Memory B cell (primary cell): ENCODE results near the gene RTF2.
A peak's percentile ranks its signal among the peaks of the same experiment; 100 is the strongest.

ENCODE experiments used
- ATAC-seq: fragments of 150-1000 bp; cut with Tn5 transposase; 2 replicates; pipeline ENCODE4 v1.10.0; 2021; ENCODE audit warnings: low read depth, mild to moderate bottlenecking, moderate library complexity
- DNase-seq, 2 donors: peaks; one replicate each; pipeline ENCODE4 v3.0.0; 2022; ENCODE audit warnings: low spot score in 2 of 2
- H3K27ac Mint-ChIP-seq: one replicate; pipeline ENCODE4 v1.8.0; 2022; ENCODE audit warnings: mild to moderate bottlenecking, moderate library complexity, mixed read lengths
- H3K27me3 Mint-ChIP-seq: one replicate; pipeline ENCODE4 v1.8.0; 2022; ENCODE audit warnings: mixed read lengths
- H3K36me3 Mint-ChIP-seq: one replicate; pipeline ENCODE4 v1.8.0; 2022; ENCODE audit warnings: mild to moderate bottlenecking, mixed read lengths
- H3K4me1 Mint-ChIP-seq: one replicate; pipeline ENCODE4 v1.8.0; 2022; ENCODE audit warnings: mixed read lengths
- H3K4me3 Mint-ChIP-seq: one replicate; pipeline ENCODE4 v1.8.0; 2022; ENCODE audit warnings: mild to moderate bottlenecking, moderate library complexity, mixed read lengths
- H3K9me3 Mint-ChIP-seq: one replicate; pipeline ENCODE4 v1.8.0; 2022; ENCODE audit warnings: mixed read lengths

RTF2 gene

DNA sequence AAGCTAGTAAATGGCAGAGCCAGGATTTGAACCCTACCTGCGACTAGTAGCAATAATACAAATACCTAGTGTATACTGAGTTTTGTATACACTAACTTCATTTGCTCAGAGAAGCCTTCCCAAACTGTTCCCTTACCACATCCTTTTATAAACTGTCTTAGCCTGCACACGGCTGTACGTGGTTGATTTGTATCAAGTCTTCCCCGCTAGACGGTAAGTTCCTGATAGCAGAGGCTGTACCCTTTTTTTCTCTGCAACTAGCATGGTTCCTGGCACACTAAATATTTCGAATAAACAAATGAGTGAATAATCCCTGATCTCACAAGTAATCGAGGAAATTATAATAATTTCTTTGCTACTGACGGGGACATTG lies 636 bp downstream of the RTF2 start:
- peak overlapping the region; percentile 97 for H3K4me3 Mint-ChIP-seq
- H3K27me3 Mint-ChIP-seq: no peaks in the 10 kb centered on the region
- H3K9me3 Mint-ChIP-seq: no peaks in the 10 kb centered on the region
- H3K4me1 Mint-ChIP-seq: peaks cover 20% of the 10 kb centered on the region
- DNase-seq (no peak), ATAC-seq (no peak)
- peak overlapping the region; percentile 97 for H3K27ac Mint-ChIP-seq
- peaks cover 12% of the 10 kb centered on the region for H3K36me3 Mint-ChIP-seq

GRCh38 chr20:56483970-56484369 lies 15.5 kb downstream of the RTF2 start:
- ATAC-seq (peak; percentile 89), DNase-seq (no peak)
- H3K9me3 Mint-ChIP-seq: no peaks in the 10 kb centered on the region
- no peak overlapping the region for H3K4me3 Mint-ChIP-seq
- H3K27ac Mint-ChIP-seq: peak overlapping the region; percentile 83
- H3K36me3 Mint-ChIP-seq: peaks cover 52% of the 10 kb centered on the region
- H3K27me3 Mint-ChIP-seq: no peaks in the 10 kb centered on the region
- peaks cover 15% of the 10 kb centered on the region for H3K4me1 Mint-ChIP-seq

DNA sequence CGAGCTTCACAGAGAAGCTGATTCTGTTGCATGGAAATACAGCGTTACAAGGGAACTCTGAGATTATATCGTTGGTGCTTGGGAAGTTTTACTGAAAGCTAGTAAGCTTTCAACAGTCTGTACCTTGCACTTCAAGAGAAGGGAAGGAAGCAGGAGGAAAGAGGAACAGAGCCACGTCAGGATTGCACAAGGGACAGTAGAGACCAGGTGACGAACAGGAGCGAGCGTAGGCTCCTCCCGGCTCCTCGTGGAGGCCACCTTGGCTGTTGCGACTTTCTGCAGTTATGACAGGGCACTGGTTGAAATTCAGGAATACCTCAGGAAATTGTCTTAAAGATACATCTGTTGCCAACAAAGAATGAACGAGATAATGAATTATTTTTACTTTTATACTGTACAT lies 18.8 kb downstream of the RTF2 start:
- peaks cover 47% of the 10 kb centered on the region for H3K36me3 Mint-ChIP-seq
- no peaks in the 10 kb centered on the region for H3K9me3 Mint-ChIP-seq
- no peak overlapping the region for H3K4me3 Mint-ChIP-seq
- peaks cover 17% of the 10 kb centered on the region for H3K4me1 Mint-ChIP-seq
- no peak for ATAC-seq
- no peak overlapping the region for H3K27ac Mint-ChIP-seq
- H3K27me3 Mint-ChIP-seq: no peaks in the 10 kb centered on the region
- DNase-seq: no peak

DNA sequence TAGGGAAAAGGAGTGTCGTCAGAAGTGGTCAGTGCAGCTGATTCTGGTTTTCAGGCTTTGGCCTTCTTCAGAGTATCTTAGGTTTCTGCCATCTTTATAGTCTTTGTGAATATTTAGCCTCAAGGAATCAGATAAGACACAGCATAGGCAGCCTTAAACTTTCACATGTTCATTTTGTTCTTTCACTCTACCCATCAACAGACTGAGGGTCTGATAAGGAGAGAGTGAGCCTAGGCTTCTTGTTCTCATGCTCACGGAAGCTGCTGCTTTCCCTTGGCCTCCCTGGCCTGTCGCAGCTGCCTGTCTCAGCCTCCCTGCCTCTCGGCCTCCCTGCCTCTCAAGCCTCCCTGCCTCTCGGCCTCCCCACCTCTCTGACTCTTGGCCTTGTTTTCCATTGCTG lies 20.1 kb downstream of the RTF2 start:
- no peak for ATAC-seq
- H3K4me3 Mint-ChIP-seq: no peak overlapping the region
- H3K4me1 Mint-ChIP-seq: peaks cover 16% of the 10 kb centered on the region
- no peak for DNase-seq
- no peaks in the 10 kb centered on the region for H3K27me3 Mint-ChIP-seq
- H3K36me3 Mint-ChIP-seq: peaks cover 45% of the 10 kb centered on the region
- H3K27ac Mint-ChIP-seq: no peak overlapping the region
- no peaks in the 10 kb centered on the region for H3K9me3 Mint-ChIP-seq

GRCh38 chr20:56501116-56501515 lies 32.7 kb downstream of the RTF2 start:
- no peak for ATAC-seq
- no peak overlapping the region for H3K4me3 Mint-ChIP-seq
- H3K9me3 Mint-ChIP-seq: peaks cover 5% of the 10 kb centered on the region
- no peaks in the 10 kb centered on the region for H3K4me1 Mint-ChIP-seq
- H3K27ac Mint-ChIP-seq: no peak overlapping the region
- DNase-seq: no peak
- no peaks in the 10 kb centered on the region for H3K27me3 Mint-ChIP-seq
- peaks cover 19% of the 10 kb centered on the region for H3K36me3 Mint-ChIP-seq

- DNase-seq (no peak), ATAC-seq (no peak)
- H3K27ac Mint-ChIP-seq: no peak overlapping the region
- H3K36me3 Mint-ChIP-seq: peaks cover 10% of the 10 kb centered on the region
- peaks cover 2% of the 10 kb centered on the region for H3K4me1 Mint-ChIP-seq
- no peaks in the 10 kb centered on the region for H3K9me3 Mint-ChIP-seq
- H3K27me3 Mint-ChIP-seq: no peaks in the 10 kb centered on the region
- no peak overlapping the region for H3K4me3 Mint-ChIP-seq
These were observed 35.5 kb downstream of the RTF2 start for GRCh38 chr20:56503916-56504315.

- no peak overlapping the region for H3K27ac Mint-ChIP-seq
- H3K36me3 Mint-ChIP-seq: peaks cover 11% of the 10 kb centered on the region
- H3K4me1 Mint-ChIP-seq: peaks cover 2% of the 10 kb centered on the region
- H3K4me3 Mint-ChIP-seq: no peak overlapping the region
- ATAC-seq (no peak), DNase-seq (no peak)
- no peaks in the 10 kb centered on the region for H3K27me3 Mint-ChIP-seq
- H3K9me3 Mint-ChIP-seq: no peaks in the 10 kb centered on the region
These were observed 36.1 kb downstream of the RTF2 start for GRCh38 chr20:56504373-56505005.

DNA sequence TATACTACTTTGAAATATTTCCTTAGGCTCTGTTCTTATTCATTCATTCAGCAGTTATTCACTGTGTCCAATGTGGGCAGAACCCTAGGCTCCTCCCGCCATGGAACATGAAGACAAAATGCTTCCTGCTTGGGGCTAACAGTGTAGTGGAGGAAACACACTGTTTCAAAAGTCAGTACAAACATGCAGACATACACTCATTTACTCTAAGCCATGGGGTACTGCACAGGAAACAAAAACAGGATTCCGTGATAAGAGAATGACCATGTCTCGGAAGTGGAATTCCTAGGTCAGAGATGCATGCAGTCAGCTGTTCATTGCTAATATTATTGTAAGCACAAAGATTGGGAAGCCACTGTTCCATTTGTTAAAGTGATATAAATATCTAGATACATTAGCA lies 37.7 kb downstream of the RTF2 start:
- Mint-ChIP-seq H3K36me3 (peaks cover 11% of the 10 kb centered on the region), H3K4me1 (peaks cover 2% of the 10 kb centered on the region), H3K27ac (no peak overlapping the region), H3K27me3 (no peaks in the 10 kb centered on the region), H3K9me3 (no peaks in the 10 kb centered on the region), H3K4me3 (no peak overlapping the region)
- DNase-seq (no peak), ATAC-seq (no peak)

GRCh38 chr20:56511926-56512325 lies 43.5 kb downstream of the RTF2 start:
- Mint-ChIP-seq H3K4me3 (no peak overlapping the region), H3K36me3 (peaks cover 38% of the 10 kb centered on the region)
- ATAC-seq: no peak

DNA sequence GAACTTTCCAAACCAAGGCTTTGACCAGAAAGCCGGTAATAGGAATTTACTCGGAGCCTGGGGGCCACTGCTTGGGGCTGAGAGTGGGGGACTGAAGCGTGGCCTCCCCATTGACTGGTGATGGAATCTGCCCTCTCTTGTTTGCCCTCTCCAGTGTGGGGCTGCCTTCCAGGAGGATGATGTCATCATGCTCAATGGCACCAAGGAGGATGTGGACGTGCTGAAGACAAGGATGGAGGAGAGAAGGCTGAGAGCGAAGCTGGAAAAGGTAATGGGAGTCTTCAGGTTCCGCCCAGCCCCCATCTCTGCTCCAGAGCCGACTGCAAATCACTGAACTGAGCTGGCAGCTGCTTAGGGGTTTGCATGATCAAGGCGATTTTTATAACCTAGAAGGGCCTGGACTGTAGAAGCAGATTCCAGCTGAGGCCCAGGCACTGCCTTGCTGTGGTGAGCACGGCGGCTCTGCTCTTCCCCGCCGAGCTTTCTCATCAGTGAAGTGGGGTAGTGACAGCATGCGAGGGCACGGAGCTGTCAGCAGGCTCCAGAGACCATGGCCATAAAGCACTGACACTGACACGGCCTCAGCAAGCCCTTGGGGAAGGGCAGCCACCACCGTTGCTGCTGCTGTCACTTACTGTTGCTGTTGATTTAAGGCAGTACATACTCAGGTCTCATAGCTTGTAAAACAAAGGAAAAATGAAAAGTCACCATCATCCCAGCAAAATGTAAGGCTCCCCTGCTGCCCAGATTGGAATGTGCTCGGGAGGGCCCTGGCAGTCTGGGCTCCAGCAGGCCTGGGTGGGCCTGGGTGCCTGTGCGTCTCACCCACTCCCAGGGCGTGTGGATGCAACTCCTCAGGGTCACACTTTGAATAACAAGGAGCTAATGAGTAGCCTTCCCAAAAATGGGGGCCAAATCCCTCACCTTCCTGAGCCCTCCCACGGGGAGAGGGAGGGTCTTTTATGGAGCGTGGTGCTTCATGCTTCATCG lies 45.0 kb downstream of the RTF2 start:
- no peak overlapping the region for H3K4me3 Mint-ChIP-seq
- H3K4me1 Mint-ChIP-seq: no peaks in the 10 kb centered on the region
- H3K27ac Mint-ChIP-seq: no peak overlapping the region
- H3K36me3 Mint-ChIP-seq: peaks cover 47% of the 10 kb centered on the region
- DNase-seq (no peak), ATAC-seq (no peak)
- H3K9me3 Mint-ChIP-seq: peaks cover 2% of the 10 kb centered on the region
- no peaks in the 10 kb centered on the region for H3K27me3 Mint-ChIP-seq

More at GRCh38 chr20:56511926-56512325, 43.5 kb downstream of the RTF2 start:
- Mint-ChIP-seq H3K9me3 (no peaks in the 10 kb centered on the region), H3K27me3 (no peaks in the 10 kb centered on the region), H3K4me1 (peaks cover 2% of the 10 kb centered on the region), H3K27ac (no peak overlapping the region)
- no peak for DNase-seq

- Mint-ChIP-seq H3K27me3 (no peaks in the 10 kb centered on the region), H3K36me3 (peaks cover 72% of the 10 kb centered on the region), H3K4me1 (no peaks in the 10 kb centered on the region), H3K4me3 (no peak overlapping the region), H3K27ac (no peak overlapping the region), H3K9me3 (peaks cover 7% of the 10 kb centered on the region)
- ATAC-seq (no peak), DNase-seq (no peak)
These were observed 48.2 kb downstream of the RTF2 start for GRCh38 chr20:56516631-56517030.

- peaks cover 70% of the 10 kb centered on the region for H3K36me3 Mint-ChIP-seq
- peaks cover 7% of the 10 kb centered on the region for H3K9me3 Mint-ChIP-seq
These were observed 48.8 kb downstream of the RTF2 start for GRCh38 chr20:56517211-56517610.

GRCh38 chr20:56517641-56518040 lies 49.2 kb downstream of the RTF2 start:
- Mint-ChIP-seq H3K27me3 (no peaks in the 10 kb centered on the region), H3K4me1 (no peaks in the 10 kb centered on the region), H3K27ac (no peak overlapping the region), H3K9me3 (peaks cover 7% of the 10 kb centered on the region), H3K4me3 (no peak overlapping the region), H3K36me3 (peaks cover 71% of the 10 kb centered on the region)
- DNase-seq: no peak
- ATAC-seq: no peak

More at GRCh38 chr20:56517211-56517610, 48.8 kb downstream of the RTF2 start:
- DNase-seq (no peak), ATAC-seq (no peak)
- Mint-ChIP-seq H3K27ac (no peak overlapping the region), H3K4me3 (no peak overlapping the region), H3K4me1 (no peaks in the 10 kb centered on the region), H3K27me3 (no peaks in the 10 kb centered on the region)

- ATAC-seq (no peak), DNase-seq (no peak)
- Mint-ChIP-seq H3K36me3 (peaks cover 69% of the 10 kb centered on the region), H3K27me3 (no peaks in the 10 kb centered on the region), H3K4me1 (no peaks in the 10 kb centered on the region), H3K4me3 (no peak overlapping the region), H3K9me3 (peaks cover 7% of the 10 kb centered on the region), H3K27ac (no peak overlapping the region)
These were observed 49.7 kb downstream of the RTF2 start for GRCh38 chr20:56518126-56518525.
